NCI-H748 (cell line): Measurements from ENCODE around the gene HEPACAM.
A peak's percentile ranks its signal among the peaks of the same experiment; 100 is the strongest.

Experiments
- DNase-seq: peaks from one replicate; lab custom pipeline; 2025; ENCODE audit not compliant: unreplicated experiment; lab: John Stamatoyannopoulos, UW

HEPACAM gene

GRCh38 chr11:124943254-124943616, 7.4 kb upstream of the HEPACAM start:
- no peak for DNase-seq

GRCh38 chr11:124942466-124943253, 6.8 kb upstream of the HEPACAM start:
- no peak for DNase-seq

GRCh38 chr11:124941703-124942102, 5.9 kb upstream of the HEPACAM start:
- no peak for DNase-seq

- DNase-seq, result no peak
Observed at GRCh38 chr11:124938970-124939369, 3.1 kb upstream of the HEPACAM start.

- no peak for DNase-seq
Observed at GRCh38 chr11:124938206-124938765, 2.4 kb upstream of the HEPACAM start.

- DNase-seq, result no peak
Observed at GRCh38 chr11:124937336-124937935, 1.6 kb upstream of the HEPACAM start.

- no peak for DNase-seq
Observed at GRCh38 chr11:124934862-124935547, 842 bp downstream of the HEPACAM start.

GRCh38 chr11:124930799-124931198, 5.0 kb downstream of the HEPACAM start:
- no peak for DNase-seq

- no peak for DNase-seq
Observed at GRCh38 chr11:124928942-124929665, 6.7 kb downstream of the HEPACAM start.

GRCh38 chr11:124923296-124923695, 12.6 kb downstream of the HEPACAM start:
- DNase-seq, result no peak

GRCh38 chr11:124922831-124923230, 13.0 kb downstream of the HEPACAM start:
- DNase-seq, result no peak

GRCh38 chr11:124920870-124921609, 14.8 kb downstream of the HEPACAM start:
- DNase-seq, result peak; percentile 74

- no peak for DNase-seq
Observed at GRCh38 chr11:124920356-124920755, 15.5 kb downstream of the HEPACAM start.

- no peak for DNase-seq
Observed at GRCh38 chr11:124919898-124920297, 15.9 kb downstream of the HEPACAM start.

- DNase-seq, result no peak
Observed at GRCh38 chr11:124918950-124919349, 16.9 kb downstream of the HEPACAM start, which contains the start of gene HEPN1. Gene HEPN1, plus strand, starts transcription at chr11:124919250.

GRCh38 chr11:124917115-124917637, 18.7 kb downstream of the HEPACAM start:
- DNase-seq, result no peak

GRCh38 chr11:124916370-124916710, 19.5 kb downstream of the HEPACAM start:
- no peak for DNase-seq

- DNase-seq, result no peak
Observed at GRCh38 chr11:124915541-124916369, 20.1 kb downstream of the HEPACAM start.

GRCh38 chr11:124902616-124903015, 33.2 kb downstream of the HEPACAM start:
- DNase-seq, result no peak
